AG09309 (cell line): Measurements from ENCODE around the gene TGM2.

Experiments
- DNase-seq: peaks from one replicate; pipeline ENCODE4 v3.0.0-alpha.2; 2010; ENCODE audit warnings: low read depth
- H3K4me3 ChIP-seq: 2 replicates; pipeline ENCODE4 v1.5.1; 2011; ENCODE audit warnings: mild to moderate bottlenecking, low read depth, low read length, moderate library complexity; ENCODE audit not compliant: control insufficient read depth
- TF ChIP-seq, protein P1 (sequence below): IDR thresholded peaks from 2 replicates; pipeline ENCODE4 v1.5.1; 2011; ENCODE audit warnings: mild to moderate bottlenecking, low read depth, low read length, inconsistent platforms; ENCODE audit not compliant: insufficient read depth, control insufficient read depth; ENCODE audit errors: missing control alignments

TGM2 gene

GRCh38 chr20:38181207-38181801 is 16.2 kb upstream of the TGM2 start:
- TF ChIP-seq, protein P1, sequence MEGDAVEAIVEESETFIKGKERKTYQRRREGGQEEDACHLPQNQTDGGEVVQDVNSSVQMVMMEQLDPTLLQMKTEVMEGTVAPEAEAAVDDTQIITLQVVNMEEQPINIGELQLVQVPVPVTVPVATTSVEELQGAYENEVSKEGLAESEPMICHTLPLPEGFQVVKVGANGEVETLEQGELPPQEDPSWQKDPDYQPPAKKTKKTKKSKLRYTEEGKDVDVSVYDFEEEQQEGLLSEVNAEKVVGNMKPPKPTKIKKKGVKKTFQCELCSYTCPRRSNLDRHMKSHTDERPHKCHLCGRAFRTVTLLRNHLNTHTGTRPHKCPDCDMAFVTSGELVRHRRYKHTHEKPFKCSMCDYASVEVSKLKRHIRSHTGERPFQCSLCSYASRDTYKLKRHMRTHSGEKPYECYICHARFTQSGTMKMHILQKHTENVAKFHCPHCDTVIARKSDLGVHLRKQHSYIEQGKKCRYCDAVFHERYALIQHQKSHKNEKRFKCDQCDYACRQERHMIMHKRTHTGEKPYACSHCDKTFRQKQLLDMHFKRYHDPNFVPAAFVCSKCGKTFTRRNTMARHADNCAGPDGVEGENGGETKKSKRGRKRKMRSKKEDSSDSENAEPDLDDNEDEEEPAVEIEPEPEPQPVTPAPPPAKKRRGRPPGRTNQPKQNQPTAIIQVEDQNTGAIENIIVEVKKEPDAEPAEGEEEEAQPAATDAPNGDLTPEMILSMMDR, result no peak
- H3K4me3 ChIP-seq, result no peak overlapping the region
- DNase-seq, result no peak

DNA sequence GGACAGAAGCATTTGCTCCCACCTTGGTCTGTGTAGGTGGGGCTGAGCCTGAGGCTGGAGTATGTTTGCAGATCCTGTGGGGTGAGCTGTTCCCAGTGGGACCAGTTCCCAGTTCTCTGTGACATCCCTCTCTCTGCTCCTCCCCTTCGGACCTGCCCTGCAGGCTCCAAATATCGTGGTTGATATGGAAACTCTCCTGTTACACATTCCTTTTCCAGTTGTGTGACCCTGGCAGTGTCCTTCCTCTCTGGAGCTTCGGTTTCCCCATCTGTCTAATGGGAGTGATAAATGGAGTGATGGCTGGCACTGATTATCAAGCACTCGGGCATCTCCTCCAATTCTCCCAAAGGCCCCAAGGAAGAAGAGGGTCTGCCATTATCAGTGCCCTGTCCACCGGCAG is 15.7 kb upstream of the TGM2 start:
- DNase-seq, result no peak
- TF ChIP-seq, protein P1, result no peak
- H3K4me3 ChIP-seq, result no peak overlapping the region

- TF ChIP-seq, protein P1, result no peak
- H3K4me3 ChIP-seq, result no peak overlapping the region
- DNase-seq, result no peak
These were observed 14.8 kb upstream of the TGM2 start for GRCh38 chr20:38179846-38180245.

GRCh38 chr20:38178581-38178980 is 13.5 kb upstream of the TGM2 start:
- TF ChIP-seq, protein P1, result no peak
- no peak for DNase-seq
- H3K4me3 ChIP-seq, result no peak overlapping the region

- DNase-seq, result no peak
- H3K4me3 ChIP-seq, result no peak overlapping the region
- TF ChIP-seq, protein P1, result no peak
These were observed 13.0 kb upstream of the TGM2 start for GRCh38 chr20:38178065-38178491.

GRCh38 chr20:38177201-38177600 is 12.1 kb upstream of the TGM2 start:
- no peak for DNase-seq
- TF ChIP-seq, protein P1, result no peak
- H3K4me3 ChIP-seq, result no peak overlapping the region

GRCh38 chr20:38175304-38176180 is 10.5 kb upstream of the TGM2 start:
- TF ChIP-seq, protein P1, result no peak
- no peak overlapping the region for H3K4me3 ChIP-seq
- no peak for DNase-seq
